22Rv1 (cell line): Measurements from ENCODE around the gene TGFB2.
A peak's percentile ranks its signal among the peaks of the same experiment; 100 is the strongest.
"Not testable (repeated sequence)": the region's sequence is repeated elsewhere in the genome, so short reads cannot be mapped to it uniquely, and the experiment has no call there.

Experiments used
- H3K27ac ChIP-seq: fragments of 450-650 bp; 2 replicates; pipeline ENCODE4 v1.5.1; 2017
- CTCF ChIP-seq: fragments of 450-650 bp; IDR thresholded peaks from 2 replicates; pipeline ENCODE4 v1.5.1; 2017; ENCODE audit warnings: mild to moderate bottlenecking
- ZFX ChIP-seq: fragments of 450-650 bp; IDR thresholded peaks from 2 replicates; pipeline ENCODE4 v1.6.1; 2017; ENCODE audit warnings: antibody characterized with exemption, borderline replicate concordance

TGFB2 gene

GRCh38 chr1:218317061-218317460 is 28.1 kb upstream of the TGFB2 start:
- TF ChIP-seq ZFX (no peak), CTCF (no peak)
- H3K27ac ChIP-seq: no peak overlapping the region

- H3K27ac ChIP-seq: not testable (repeated sequence)
These were observed 25.0 kb upstream of the TGFB2 start for GRCh38 chr1:218320182-218320581.

- TF ChIP-seq CTCF (no peak), ZFX (no peak)
- H3K27ac ChIP-seq: no peak overlapping the region
These were observed 22.4 kb upstream of the TGFB2 start for GRCh38 chr1:218322762-218323161.

GRCh38 chr1:218323568-218324225 is 21.4 kb upstream of the TGFB2 start:
- H3K27ac ChIP-seq: no peak overlapping the region
- TF ChIP-seq ZFX: no peak
- TF ChIP-seq CTCF: no peak

GRCh38 chr1:218324226-218324580 is 20.9 kb upstream of the TGFB2 start:
- TF ChIP-seq ZFX (no peak), CTCF (no peak)
- no peak overlapping the region for H3K27ac ChIP-seq

GRCh38 chr1:218328769-218329168 is 16.4 kb upstream of the TGFB2 start:
- no peak overlapping the region for H3K27ac ChIP-seq
- TF ChIP-seq CTCF (no peak), ZFX (no peak)

GRCh38 chr1:218330043-218330623 is 15.0 kb upstream of the TGFB2 start:
- H3K27ac ChIP-seq: no peak overlapping the region

More at GRCh38 chr1:218330043-218330623, 15.0 kb upstream of the TGFB2 start:
- TF ChIP-seq ZFX (no peak), CTCF (peak; percentile 85)
